Thyroid gland (tissue), 4 donors: Measurements from ENCODE around the gene MCCC1. TPM values are rescaled to one million over a fixed set of nuclear protein-coding genes. Genes with fewer than 3 reads are reported as not detected.
"Not testable (repeated sequence)": the region's sequence is repeated elsewhere in the genome, so short reads cannot be mapped to it uniquely, and the experiment has no call there.

Experiments
- DNase-seq, 2 donors: peaks; one replicate each; pipeline ENCODE4 v3.0.0-alpha.2; 2019
- H3K27ac ChIP-seq, 3 donors: fragments of 200-600 bp; sonication (generic); 1 replicate in 2 of 3; 2 replicates in 1 of 3; pipeline ENCODE4 v1.5.1; 2016 to 2019; ENCODE audit warnings: mild to moderate bottlenecking in 1 of 3, moderate library complexity in 1 of 3
- H3K27me3 ChIP-seq: fragments of 200-600 bp; sonication (generic); one replicate; pipeline ENCODE4 v1.5.1; 2019
- H3K36me3 ChIP-seq, 2 donors: fragments of 200-600 bp; sonication (generic); one replicate each; pipeline ENCODE4 v1.5.1; 2016 to 2019
- H3K4me1 ChIP-seq, 2 donors: fragments of 200-600 bp; sonication (generic); one replicate each; pipeline ENCODE4 v1.5.1; 2017 to 2019
- H3K4me3 ChIP-seq, 3 donors: fragments of 200-600 bp; sonication (generic); replicated peaks in 1 of 3; 1 replicate in 2 of 3; 2 replicates in 1 of 3; pipeline ENCODE4 v1.5.1; 2016; ENCODE audit warnings: mild to moderate bottlenecking in 1 of 3
- H3K9me3 ChIP-seq: fragments of 200-600 bp; sonication (generic); one replicate; pipeline ENCODE4 v1.5.1; 2017
- CTCF ChIP-seq, 6 experiments: fragments of 200-600 bp in 3 of 6; fragments of 450-650 bp in 3 of 6; sonication (generic) in 3 of 6; IDR thresholded peaks; one replicate each; pipeline ENCODE4 v1.5.1; 2016 to 2019; ENCODE audit warnings: antibody characterized with exemption in 6 of 6, mild to moderate bottlenecking in 2 of 6, inconsistent platforms in 1 of 6, moderate library complexity in 1 of 6
- POLR2A ChIP-seq, 2 donors: fragments of 450-650 bp; IDR thresholded peaks; one replicate each; pipeline ENCODE4 v1.6.1; 2017; ENCODE audit warnings: antibody characterized with exemption in 2 of 2, mild to moderate bottlenecking in 2 of 2, moderate library complexity in 1 of 2
- WGBS, 2 donors: methylation state at CpG; one replicate each; pipeline ENCODE4 v1.1.5; 2017; 5-methylcytosine and 5-hydroxymethylcytosine counted together
- intact Hi-C: fragments of 100-400 bp; cut with DNase I; formaldehyde crosslinking; loops from one replicate; pipeline ENCODE4 v1.15.1; 2023
- total RNA-seq, 4 donors: library from RNA; depleted of rRNA; stranded (reverse); fragments of >200 nt; gene quantifications; one replicate each; pipeline ENCODE4 v1.2.3, GENCODE V29; 2016

MCCC1 gene
- total RNA-seq, 4 donors from 2014 or later, result 32.9 to 59.6 (median 46.3) TPM

DNA sequence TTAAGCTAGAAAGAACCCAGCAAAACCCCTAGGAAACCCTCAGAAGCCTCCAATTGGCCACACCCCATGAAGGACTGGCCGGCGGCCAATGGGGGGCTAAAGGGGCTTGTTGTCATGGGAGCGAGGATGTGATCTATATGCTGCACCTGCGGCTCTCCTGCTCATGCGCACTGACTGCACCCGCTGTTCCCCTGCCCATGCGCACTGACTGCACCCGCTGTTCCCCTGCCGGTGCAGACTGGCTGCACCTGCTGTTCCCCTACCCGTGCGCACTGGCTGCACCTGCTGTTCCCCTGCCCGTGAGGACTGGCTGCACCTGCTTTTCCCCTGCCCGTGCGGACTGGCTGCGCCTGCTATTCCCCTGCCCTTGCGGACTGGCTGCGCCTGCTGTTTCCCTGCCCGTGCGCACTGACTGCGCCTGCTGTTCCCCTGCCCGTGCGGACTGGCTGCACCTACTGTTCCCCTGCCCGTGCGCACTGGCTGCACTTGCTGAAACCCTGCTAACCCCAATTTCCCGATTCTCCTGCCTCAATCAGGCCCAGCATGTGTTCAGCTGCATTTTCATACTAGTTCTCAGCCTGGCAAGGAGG, 16.8 kb upstream of the MCCC1 start:
- intact Hi-C loops, result no loop called here

GRCh38 chr3:183114384-183115178, 15.3 kb upstream of the MCCC1 start:
- DNase-seq, result no peak
- Histone ChIP-seq H3K27ac (no peak overlapping the region), H3K4me3 (no peak overlapping the region), H3K9me3 (no peaks in the 10 kb centered on the region), H3K27me3 (no peaks in the 10 kb centered on the region), H3K4me1 (no peaks in the 10 kb centered on the region), H3K36me3 (no peaks in the 10 kb centered on the region)
- TF ChIP-seq POLR2A (IDR thresholded peaks at IDR 0.05) (no peak), CTCF (IDR thresholded peaks at IDR 0.05) (no peak)
- 31 to 36% methylated on average over 13 of the region's 13 CpGs for WGBS, 2 donors
- intact Hi-C loops, result no loop called here

More for the DNA sequence above, 16.8 kb upstream of the MCCC1 start:
- Histone ChIP-seq H3K4me1 (no peaks in the 10 kb centered on the region), H3K9me3 (no peaks in the 10 kb centered on the region), H3K36me3 (no peaks in the 10 kb centered on the region), H3K27ac (no peak overlapping the region), H3K4me3 (no peak overlapping the region), H3K27me3 (no peaks in the 10 kb centered on the region)
- DNase-seq, result no peak
- WGBS, 2 donors, result 1 to 2% methylated on average over 12 to 21 of the region's 25 CpGs
- TF ChIP-seq CTCF (IDR thresholded peaks at IDR 0.05) (no peak), POLR2A (IDR thresholded peaks at IDR 0.05) (no peak)

- H3K27ac ChIP-seq, H3K9me3 ChIP-seq, H3K36me3 ChIP-seq, H3K4me1 ChIP-seq, H3K4me3 ChIP-seq, H3K27me3 ChIP-seq, intact Hi-C loops, DNase-seq: not testable (repeated sequence)
- 78 to 91% methylated on average over 1 of the region's 1 CpG for WGBS, 2 donors
Observed at GRCh38 chr3:183109847-183110246, 10.6 kb upstream of the MCCC1 start.

DNA sequence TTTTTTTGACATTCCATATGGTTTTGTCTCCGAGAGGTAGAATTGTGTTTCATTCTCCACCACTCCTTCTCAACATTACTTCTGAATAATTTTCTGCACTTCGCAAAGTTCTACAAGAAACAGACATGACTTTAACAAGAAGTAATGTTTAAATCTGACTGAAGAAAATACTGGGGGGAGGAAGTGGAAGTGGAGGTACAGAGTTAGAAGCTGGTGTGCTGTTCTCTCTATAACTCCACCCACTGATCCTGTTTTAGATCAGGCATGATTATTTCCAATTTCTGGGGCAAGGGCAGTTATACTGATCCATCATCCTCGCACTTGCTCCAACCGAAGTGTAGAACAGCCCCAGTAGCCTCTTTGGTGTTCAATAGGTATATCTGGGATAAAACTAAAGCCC, 9.2 kb upstream of the MCCC1 start:
- intact Hi-C loops, result no loop called here
- no peak for DNase-seq
- Histone ChIP-seq H3K27ac (no peak overlapping the region), H3K9me3 (no peaks in the 10 kb centered on the region), H3K4me3 (no peak overlapping the region), H3K4me1 (no peaks in the 10 kb centered on the region), H3K36me3 (no peaks in the 10 kb centered on the region), H3K27me3 (no peaks in the 10 kb centered on the region)
- WGBS, 2 donors, result 85 to 89% methylated on average over 4 of the region's 4 CpGs
- no peak for TF ChIP-seq CTCF (IDR thresholded peaks at IDR 0.05)
- TF ChIP-seq POLR2A (IDR thresholded peaks at IDR 0.05), result no peak

DNA sequence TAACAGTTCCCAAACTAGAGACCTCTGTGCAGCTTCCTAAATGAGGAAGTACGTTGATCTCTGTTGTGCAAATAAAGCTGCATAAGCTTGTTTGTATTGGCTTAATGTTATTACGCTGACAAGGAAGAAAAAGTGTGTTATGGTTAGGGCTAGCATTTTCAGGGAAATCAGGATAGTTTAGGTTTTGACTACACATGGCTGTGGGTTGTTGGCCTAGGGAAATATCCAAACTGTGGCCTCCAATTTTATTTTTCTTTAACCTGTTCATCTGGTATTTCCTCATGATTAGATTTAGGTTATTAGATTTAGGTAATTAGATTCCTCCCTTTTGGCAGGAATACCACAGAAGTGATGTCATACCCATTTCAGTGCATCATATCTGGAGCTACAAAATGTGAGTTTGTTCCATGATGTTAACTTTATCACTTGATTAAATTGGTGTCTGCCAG, 8.7 kb upstream of the MCCC1 start:
- no peak for DNase-seq
- 41 to 44% methylated on average over 2 of the region's 2 CpGs for WGBS, 2 donors
- Histone ChIP-seq H3K27ac (no peak overlapping the region), H3K4me3 (no peak overlapping the region), H3K27me3 (no peaks in the 10 kb centered on the region), H3K36me3 (no peaks in the 10 kb centered on the region), H3K4me1 (no peaks in the 10 kb centered on the region), H3K9me3 (no peaks in the 10 kb centered on the region)
- TF ChIP-seq POLR2A (IDR thresholded peaks at IDR 0.05), result no peak
- TF ChIP-seq CTCF (IDR thresholded peaks at IDR 0.05), result no peak
- intact Hi-C loops, result no loop called here

- 82 to 94% methylated on average over 4 of the region's 4 CpGs for WGBS, 2 donors
Observed at GRCh38 chr3:183107372-183107771, 8.1 kb upstream of the MCCC1 start.

More at GRCh38 chr3:183107372-183107771, 8.1 kb upstream of the MCCC1 start:
- H3K27me3 ChIP-seq, H3K36me3 ChIP-seq, H3K9me3 ChIP-seq, DNase-seq, H3K27ac ChIP-seq, intact Hi-C loops, H3K4me3 ChIP-seq, H3K4me1 ChIP-seq: not testable (repeated sequence)
